PC-3 (cell line): ENCODE data around the gene HSPA6.

Source experiments
- CTCF ChIP-seq: fragments of 300-600 bp; sonication (generic); conservative IDR thresholded peaks from 2 replicates; pipeline ENCODE4 v1.5.1; 2017; ENCODE audit warnings: antibody characterized with exemption, low read depth, mild to moderate bottlenecking, low read length
- EZH2 ChIP-seq: fragments of 300-600 bp; sonication (generic); IDR thresholded peaks from one replicate; pipeline ENCODE4 v1.6.1; 2017; ENCODE audit warnings: antibody characterized with exemption, mild to moderate bottlenecking, low read length; ENCODE audit not compliant: unreplicated experiment

DNA sequence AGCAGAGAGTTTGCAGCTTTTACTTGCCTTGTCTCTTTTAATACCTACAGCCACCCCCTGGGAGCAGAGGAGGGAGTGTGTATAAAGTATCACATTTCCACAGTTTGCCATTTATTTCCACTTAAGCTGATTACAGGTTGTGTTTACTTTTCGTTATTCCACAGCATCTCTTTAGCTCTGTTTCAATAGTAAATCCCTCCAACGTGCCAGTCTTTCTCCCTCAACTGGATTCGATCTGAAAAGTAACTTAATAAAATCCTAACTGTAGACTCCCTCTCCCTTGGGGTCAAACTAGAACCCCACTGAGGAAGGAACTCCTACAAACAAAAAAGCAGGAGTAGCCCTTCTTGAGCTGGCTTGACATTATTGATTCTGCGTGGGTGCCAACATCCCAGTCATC lies 22.2 kb upstream of the HSPA6 start:
- TF ChIP-seq CTCF: no peak
- no peak for TF ChIP-seq EZH2
